ENCODE data around the gene KCNQ5.

KCNQ5 gene

GRCh38 chr6:73004231-73004630 lies 382.4 kb downstream of the KCNQ5 start:
- H3K9me3 Mint-ChIP-seq, result no peaks in the 10 kb centered on the region
- H3K27ac Mint-ChIP-seq, result no peak overlapping the region
- no peaks in the 10 kb centered on the region for H3K4me1 Mint-ChIP-seq
- no peak overlapping the region for H3K4me3 Mint-ChIP-seq
- H3K27me3 Mint-ChIP-seq, result no peaks in the 10 kb centered on the region
- peaks cover 34% of the 10 kb centered on the region for H3K36me3 Mint-ChIP-seq (ENCODE audit: low read depth)
- DNase-seq (no peak), ATAC-seq (no peak)

GRCh38 chr6:73004861-73005260 lies 383.0 kb downstream of the KCNQ5 start:
- Mint-ChIP-seq H3K4me1 (no peaks in the 10 kb centered on the region), H3K9me3 (no peaks in the 10 kb centered on the region), H3K27me3 (no peaks in the 10 kb centered on the region), H3K27ac (no peak overlapping the region), H3K4me3 (no peak overlapping the region), H3K36me3 (ENCODE audit: low read depth) (peaks cover 38% of the 10 kb centered on the region)
- no peak for DNase-seq
- no peak for ATAC-seq

- ATAC-seq (no peak), DNase-seq (no peak)
- Mint-ChIP-seq H3K9me3 (no peaks in the 10 kb centered on the region), H3K36me3 (ENCODE audit: low read depth) (peaks cover 38% of the 10 kb centered on the region), H3K27ac (no peak overlapping the region), H3K4me3 (no peak overlapping the region), H3K4me1 (no peaks in the 10 kb centered on the region), H3K27me3 (no peaks in the 10 kb centered on the region)
Measured at GRCh38 chr6:73006146-73006545, 384.3 kb downstream of the KCNQ5 start.

DNA sequence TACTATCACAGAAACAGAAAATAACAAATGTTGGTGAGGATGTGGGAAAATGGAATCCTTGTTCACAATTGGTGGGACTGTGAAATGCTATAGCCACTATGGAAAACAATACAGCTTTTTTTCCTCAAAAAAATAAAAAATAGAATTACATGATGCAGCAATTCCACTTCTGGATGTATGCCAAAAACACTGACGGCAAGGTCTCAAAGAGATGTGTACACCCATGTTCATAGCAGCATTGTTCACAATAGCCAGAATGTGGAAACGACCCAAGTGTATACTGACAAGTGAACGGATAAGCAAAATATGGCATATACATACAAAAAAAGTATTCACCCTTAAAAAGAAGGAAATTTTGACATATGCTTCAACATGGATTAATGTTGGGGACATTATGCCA lies 390.1 kb downstream of the KCNQ5 start:
- no peak for DNase-seq
- Mint-ChIP-seq H3K27ac (no peak overlapping the region), H3K27me3 (no peaks in the 10 kb centered on the region)

DNA sequence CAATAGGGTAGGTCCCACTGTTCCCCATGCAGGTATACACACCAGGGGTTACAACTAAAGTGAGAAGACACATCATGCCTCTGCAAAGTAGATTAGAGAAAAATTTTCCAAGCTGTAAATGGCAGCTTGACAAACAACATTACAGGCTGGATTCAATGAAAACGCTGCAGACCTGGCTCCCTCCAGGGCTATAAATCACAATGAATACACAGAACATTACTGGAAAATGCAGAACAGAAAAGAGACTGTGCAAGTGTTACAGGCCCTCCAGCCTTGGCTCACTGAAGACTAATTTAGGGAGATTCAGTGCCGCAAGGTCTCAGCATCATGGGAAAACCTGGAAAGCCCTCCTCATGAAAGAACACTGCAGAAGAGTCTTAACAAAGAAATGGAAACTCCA lies 395.6 kb downstream of the KCNQ5 start:
- Mint-ChIP-seq H3K36me3 (ENCODE audit: low read depth) (no peaks in the 10 kb centered on the region), H3K27me3 (no peaks in the 10 kb centered on the region), H3K4me3 (no peak overlapping the region), H3K9me3 (no peaks in the 10 kb centered on the region), H3K4me1 (no peaks in the 10 kb centered on the region), H3K27ac (no peak overlapping the region)
- ATAC-seq, result no peak
- DNase-seq, result no peak

More for the DNA sequence above, 390.1 kb downstream of the KCNQ5 start:
- Mint-ChIP-seq H3K4me1 (no peaks in the 10 kb centered on the region), H3K9me3 (no peaks in the 10 kb centered on the region), H3K36me3 (ENCODE audit: low read depth) (peaks cover 23% of the 10 kb centered on the region), H3K4me3 (no peak overlapping the region)
- ATAC-seq, result no peak

DNA sequence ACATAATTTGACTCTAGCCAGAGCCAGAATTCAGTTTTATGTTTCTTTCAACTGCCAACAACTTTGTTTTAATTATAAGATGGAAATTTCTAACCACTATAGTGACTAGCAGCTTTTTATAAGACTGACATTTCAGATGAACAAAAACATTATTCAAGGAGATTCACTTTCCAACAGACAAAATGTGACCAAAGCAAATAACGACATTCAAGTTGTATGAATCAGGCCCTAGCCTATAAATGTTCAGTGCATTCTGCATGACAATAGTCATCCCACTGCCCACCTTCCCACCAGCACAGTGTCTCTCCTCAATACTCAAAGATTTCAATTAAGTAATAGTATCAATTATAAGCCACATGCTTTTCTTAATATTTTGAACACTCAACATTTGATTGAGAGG lies 402.7 kb downstream of the KCNQ5 start:
- Mint-ChIP-seq H3K27me3 (no peaks in the 10 kb centered on the region), H3K4me3 (no peak overlapping the region), H3K27ac (no peak overlapping the region), H3K4me1 (peaks cover 2% of the 10 kb centered on the region), H3K36me3 (ENCODE audit: low read depth) (no peaks in the 10 kb centered on the region), H3K9me3 (no peaks in the 10 kb centered on the region)
- no peak for DNase-seq
- ATAC-seq, result no peak

DNA sequence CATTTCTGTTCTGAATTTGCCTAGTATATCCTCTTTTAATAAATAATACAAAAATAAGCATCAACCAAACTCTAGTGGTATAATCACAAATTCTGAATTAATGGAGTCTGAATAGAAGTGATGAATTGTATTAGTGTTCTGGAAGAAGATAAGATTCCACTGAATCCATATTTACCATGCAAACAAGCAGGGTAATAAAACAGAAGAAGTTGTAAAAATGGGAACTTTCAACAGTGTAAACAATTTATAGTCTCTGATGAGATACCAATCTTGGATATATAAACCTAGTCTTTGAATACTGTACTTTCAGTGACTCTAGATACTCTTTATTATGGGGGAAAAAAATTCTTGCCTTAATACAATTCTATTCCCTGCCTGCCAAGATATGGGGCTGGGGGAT lies 405.8 kb downstream of the KCNQ5 start:
- Mint-ChIP-seq H3K4me3 (no peak overlapping the region), H3K27me3 (no peaks in the 10 kb centered on the region)
- DNase-seq, result no peak

GRCh38 chr6:73028124-73028766 lies 406.4 kb downstream of the KCNQ5 start:
- Mint-ChIP-seq H3K9me3 (no peaks in the 10 kb centered on the region), H3K36me3 (ENCODE audit: low read depth) (no peaks in the 10 kb centered on the region), H3K27me3 (no peaks in the 10 kb centered on the region), H3K27ac (no peak overlapping the region), H3K4me1 (peaks cover 16% of the 10 kb centered on the region), H3K4me3 (no peak overlapping the region)
- no peak for DNase-seq
- peak; percentile 6 for ATAC-seq

More for the DNA sequence above, 405.8 kb downstream of the KCNQ5 start:
- H3K9me3 Mint-ChIP-seq, result no peaks in the 10 kb centered on the region
- H3K27ac Mint-ChIP-seq, result no peak overlapping the region
- no peak for ATAC-seq
- H3K36me3 Mint-ChIP-seq (ENCODE audit: low read depth), result no peaks in the 10 kb centered on the region
- H3K4me1 Mint-ChIP-seq, result peaks cover 15% of the 10 kb centered on the region

DNA sequence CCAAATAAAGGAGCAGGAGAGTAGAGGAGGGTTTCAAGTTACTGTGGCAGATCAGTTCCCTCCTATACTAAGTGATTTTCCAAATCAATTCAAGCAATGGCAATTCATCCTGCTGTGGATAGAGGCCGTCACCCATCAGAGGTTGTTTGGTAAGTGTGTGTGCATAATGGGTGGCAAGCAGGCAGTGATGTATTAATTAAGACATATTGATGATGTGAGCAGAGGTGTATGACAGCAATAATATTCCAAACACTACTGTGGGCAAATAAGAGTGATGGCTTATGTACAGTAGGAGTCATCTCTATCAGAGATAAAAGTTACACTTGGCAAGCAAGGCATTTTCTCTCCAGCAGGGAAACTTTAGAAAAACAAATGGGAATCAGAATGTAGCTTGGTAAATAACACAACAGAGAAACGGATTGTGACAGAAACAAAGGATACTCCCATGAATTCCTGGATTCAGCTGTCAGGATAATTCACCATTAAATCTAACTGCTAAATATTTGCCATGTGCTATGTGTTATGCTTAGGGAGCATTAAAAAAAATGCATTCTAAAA lies 407.1 kb downstream of the KCNQ5 start:
- Mint-ChIP-seq H3K4me1 (peaks cover 16% of the 10 kb centered on the region), H3K36me3 (ENCODE audit: low read depth) (no peaks in the 10 kb centered on the region), H3K4me3 (no peak overlapping the region), H3K27ac (no peak overlapping the region), H3K27me3 (no peaks in the 10 kb centered on the region), H3K9me3 (no peaks in the 10 kb centered on the region)
- no peak for DNase-seq
- no peak for ATAC-seq

DNA sequence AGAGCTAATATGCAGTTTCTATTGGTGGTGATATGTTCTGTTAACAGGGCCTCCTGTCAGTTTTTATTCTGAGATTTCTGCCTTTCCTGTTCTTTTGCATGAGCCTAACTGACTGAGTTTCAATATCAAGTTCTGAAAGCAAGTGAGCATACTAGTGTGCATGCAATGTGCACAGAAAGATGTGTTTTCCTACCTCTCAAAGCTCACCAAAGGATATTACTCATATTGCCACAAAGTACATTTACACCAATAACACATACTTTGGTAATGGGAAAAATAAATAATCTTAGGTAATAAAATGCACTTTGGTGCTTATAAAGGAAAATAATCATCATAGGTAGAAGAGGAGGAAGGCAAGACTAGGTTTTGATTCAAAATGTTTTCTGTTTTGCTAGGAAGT lies 408.4 kb downstream of the KCNQ5 start:
- DNase-seq (no peak), ATAC-seq (no peak)
- Mint-ChIP-seq H3K36me3 (ENCODE audit: low read depth) (no peaks in the 10 kb centered on the region), H3K27ac (peak overlapping the region; percentile 22), H3K9me3 (no peaks in the 10 kb centered on the region), H3K4me3 (no peak overlapping the region), H3K27me3 (no peaks in the 10 kb centered on the region), H3K4me1 (peaks cover 16% of the 10 kb centered on the region)

DNA sequence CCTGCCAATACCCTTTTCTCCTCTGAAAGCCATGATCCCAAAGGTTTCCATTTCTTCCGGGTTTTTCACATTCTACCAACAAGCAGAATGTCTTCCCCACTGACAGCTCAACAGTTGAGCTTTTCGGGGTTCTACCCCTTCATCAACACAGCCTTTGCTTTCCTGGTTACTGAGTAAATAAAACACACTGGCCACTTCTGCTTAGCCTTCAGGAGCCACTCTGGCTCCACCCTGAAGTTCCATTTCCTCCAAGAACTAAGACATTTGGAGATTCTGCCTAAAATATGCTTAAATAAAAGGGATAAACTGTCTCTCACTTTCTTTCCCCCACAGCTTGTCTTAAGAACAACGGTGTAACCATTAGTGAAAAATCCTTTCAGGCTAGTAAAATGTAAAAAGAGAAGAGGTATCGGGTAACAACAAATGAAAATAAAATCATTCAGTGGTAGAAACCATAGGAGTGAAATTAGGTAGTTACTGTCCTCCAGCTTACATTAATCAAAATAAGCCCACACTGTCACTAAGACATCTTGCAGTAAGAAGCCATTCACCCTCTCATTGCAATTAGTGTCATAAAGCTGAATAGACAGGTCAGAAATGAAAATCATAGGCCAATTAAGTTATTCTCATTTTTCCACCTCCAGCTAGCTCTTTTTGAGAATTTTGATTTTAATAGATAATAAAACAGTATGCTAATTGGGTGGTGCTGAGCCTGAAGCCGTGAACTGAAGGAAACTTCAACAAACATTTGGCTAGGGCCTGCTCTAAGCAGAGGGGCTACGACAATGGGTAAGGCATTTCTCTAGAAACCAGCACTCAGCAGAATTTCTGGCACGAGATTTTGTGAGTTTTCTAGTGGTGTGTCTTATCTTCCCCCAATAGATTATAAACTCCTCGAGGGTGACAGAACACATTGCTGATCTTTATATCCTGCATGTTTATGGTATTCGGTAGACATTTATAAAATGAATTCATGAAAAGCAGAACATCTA lies 409.2 kb downstream of the KCNQ5 start:
- H3K27me3 Mint-ChIP-seq, result no peaks in the 10 kb centered on the region
- H3K4me3 Mint-ChIP-seq, result no peak overlapping the region
- H3K27ac Mint-ChIP-seq, result no peak overlapping the region
- peaks cover 16% of the 10 kb centered on the region for H3K4me1 Mint-ChIP-seq
- ATAC-seq (no peak), DNase-seq (no peak)
- no peaks in the 10 kb centered on the region for H3K36me3 Mint-ChIP-seq (ENCODE audit: low read depth)
- H3K9me3 Mint-ChIP-seq, result no peaks in the 10 kb centered on the region

DNA sequence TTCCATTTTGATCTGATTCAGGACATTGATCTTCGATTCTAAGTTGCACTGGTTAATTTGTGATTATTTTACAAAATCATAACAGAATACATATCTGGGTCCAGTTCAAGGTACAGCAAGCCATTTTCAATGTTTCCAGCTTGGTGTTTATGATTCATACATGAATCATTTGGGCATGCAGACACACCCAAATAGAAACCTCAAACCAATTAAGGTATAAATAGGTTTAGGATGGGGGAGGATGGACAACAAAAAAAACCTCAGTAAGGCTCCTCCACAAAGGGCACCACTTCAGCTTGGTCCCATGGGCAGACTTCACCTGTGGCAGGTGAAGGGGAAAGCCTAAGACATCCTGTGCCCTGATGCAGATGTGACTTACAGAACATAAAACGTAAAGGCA lies 410.7 kb downstream of the KCNQ5 start:
- Mint-ChIP-seq H3K4me1 (peaks cover 16% of the 10 kb centered on the region), H3K4me3 (no peak overlapping the region), H3K9me3 (peaks cover 11% of the 10 kb centered on the region), H3K27ac (no peak overlapping the region), H3K36me3 (ENCODE audit: low read depth) (peaks cover 4% of the 10 kb centered on the region), H3K27me3 (no peaks in the 10 kb centered on the region)
- no peak for DNase-seq
- peak; percentile 68 for ATAC-seq

- H3K27ac Mint-ChIP-seq, result no peak overlapping the region
- DNase-seq (no peak), ATAC-seq (no peak)
- H3K9me3 Mint-ChIP-seq, result peaks cover 35% of the 10 kb centered on the region
- no peaks in the 10 kb centered on the region for H3K27me3 Mint-ChIP-seq
- peaks cover 9% of the 10 kb centered on the region for H3K4me1 Mint-ChIP-seq
- H3K36me3 Mint-ChIP-seq (ENCODE audit: low read depth), result peaks cover 15% of the 10 kb centered on the region
- no peak overlapping the region for H3K4me3 Mint-ChIP-seq
Measured at GRCh38 chr6:73036689-73037088, 414.8 kb downstream of the KCNQ5 start.

GRCh38 chr6:73041051-73041450 lies 419.2 kb downstream of the KCNQ5 start:
- Mint-ChIP-seq H3K27me3 (no peaks in the 10 kb centered on the region), H3K9me3 (peaks cover 35% of the 10 kb centered on the region), H3K4me3 (no peak overlapping the region), H3K27ac (no peak overlapping the region), H3K4me1 (no peaks in the 10 kb centered on the region), H3K36me3 (ENCODE audit: low read depth) (peaks cover 30% of the 10 kb centered on the region)
- no peak for ATAC-seq
- DNase-seq, result no peak

DNA sequence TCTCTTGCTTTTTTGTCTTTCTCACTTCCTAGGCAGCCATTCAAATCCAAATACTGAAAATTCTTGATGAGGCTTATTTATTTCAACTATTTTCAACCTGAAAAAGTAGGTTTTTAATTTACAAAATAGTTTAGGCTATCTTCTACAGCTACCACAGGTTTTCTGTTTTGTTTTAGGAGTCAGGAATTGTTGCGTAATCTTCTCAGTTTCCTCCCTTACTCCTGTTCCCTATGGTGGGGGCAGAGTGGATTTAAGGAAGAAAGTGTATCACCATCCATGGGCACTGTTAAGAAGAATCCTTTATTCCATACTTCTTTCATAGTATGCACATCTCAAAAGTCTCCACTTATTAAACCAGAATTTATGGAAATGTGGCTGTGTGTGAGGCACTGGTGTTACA lies 421.0 kb downstream of the KCNQ5 start:
- Mint-ChIP-seq H3K9me3 (peaks cover 21% of the 10 kb centered on the region), H3K27ac (no peak overlapping the region), H3K36me3 (ENCODE audit: low read depth) (peaks cover 26% of the 10 kb centered on the region), H3K27me3 (no peaks in the 10 kb centered on the region), H3K4me3 (no peak overlapping the region), H3K4me1 (no peaks in the 10 kb centered on the region)
- no peak for ATAC-seq
- DNase-seq, result no peak
